HG03442 (cell line): ENCODE data around the gene ADD3.

Experiments
- ATAC-seq: cut with Tn5 transposase; IDR thresholded peaks from one replicate; pipeline ENCODE4 v1.9.1; 2021; ENCODE audit warnings: mild to moderate bottlenecking, moderate library complexity; ENCODE audit not compliant: unreplicated experiment

The ADD3 gene

DNA sequence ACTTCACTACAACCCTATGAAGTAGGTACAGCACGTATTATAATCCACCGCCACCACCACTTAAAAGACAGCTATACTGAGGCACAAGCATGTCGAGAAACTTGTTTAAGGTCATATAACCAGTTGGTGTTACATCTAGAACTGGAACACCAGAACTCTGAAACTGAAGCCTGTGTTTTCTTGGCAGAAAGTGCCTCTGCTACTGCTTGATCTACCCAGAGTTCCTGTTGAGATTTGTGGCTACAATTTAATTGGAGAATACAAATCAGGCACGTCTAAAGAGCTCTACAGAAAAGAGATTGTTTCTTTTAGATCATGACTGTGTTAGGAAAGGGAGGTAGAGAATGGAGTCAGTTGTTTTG, 4.3 kb upstream of the ADD3 start:
- ATAC-seq = no peak

DNA sequence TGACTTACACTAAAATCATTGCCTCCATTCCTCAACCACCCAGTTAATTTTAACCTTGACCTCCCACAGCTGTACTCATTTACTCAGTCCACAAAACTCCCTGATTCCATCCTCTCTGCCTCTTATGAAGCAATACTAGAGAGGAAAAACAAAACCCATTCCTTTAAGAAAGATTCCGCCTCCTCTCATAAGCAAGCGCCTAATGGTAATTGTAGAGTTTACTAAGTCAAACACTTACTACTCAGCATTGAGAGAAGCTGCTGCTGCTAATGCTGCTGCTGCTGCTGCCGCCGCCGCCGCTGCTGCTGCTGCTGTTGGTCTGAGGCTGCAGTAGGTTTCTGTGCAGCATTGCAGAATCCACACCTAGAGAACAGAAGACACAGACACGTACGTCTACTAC, 2.1 kb upstream of the ADD3 start:
- ATAC-seq = no peak

DNA sequence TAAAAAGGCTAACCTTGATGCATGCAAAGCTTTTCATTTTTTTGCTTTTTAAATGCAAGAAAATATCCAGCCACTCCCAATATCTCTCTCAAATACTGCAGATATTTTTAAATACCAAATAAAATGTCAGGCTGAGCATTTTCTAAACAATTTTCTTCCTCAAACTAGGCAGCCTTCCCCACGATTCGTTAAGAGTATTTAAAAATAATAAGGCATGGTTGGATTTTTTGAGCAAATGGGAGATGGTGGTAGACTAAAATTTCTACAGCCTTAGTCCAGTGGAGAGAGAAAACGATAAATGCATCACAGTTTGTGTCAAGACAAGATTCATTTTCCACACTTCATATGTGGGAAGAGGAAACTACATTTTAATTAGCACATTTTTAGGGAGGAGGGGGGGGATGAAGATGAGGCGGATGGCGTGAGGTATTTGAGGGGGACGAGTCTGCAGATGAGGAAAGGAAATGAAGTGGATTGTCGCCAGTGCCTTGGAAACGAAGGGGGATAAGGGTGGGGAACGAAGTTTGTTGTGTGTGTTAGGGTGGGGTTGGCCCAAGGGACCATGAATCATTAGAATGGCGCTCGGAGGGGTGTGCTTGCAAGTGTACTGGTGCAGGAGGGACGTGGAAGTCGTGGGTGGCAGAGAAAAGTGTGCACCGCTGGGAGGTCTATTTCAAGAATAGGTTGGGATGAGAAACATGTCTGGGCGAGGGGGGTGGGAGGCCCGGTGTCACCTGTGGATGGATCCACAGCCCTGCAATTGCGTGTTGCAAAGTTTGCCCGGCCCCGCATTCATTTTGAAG, 1.2 kb upstream of the ADD3 start:
- no peak for ATAC-seq

DNA sequence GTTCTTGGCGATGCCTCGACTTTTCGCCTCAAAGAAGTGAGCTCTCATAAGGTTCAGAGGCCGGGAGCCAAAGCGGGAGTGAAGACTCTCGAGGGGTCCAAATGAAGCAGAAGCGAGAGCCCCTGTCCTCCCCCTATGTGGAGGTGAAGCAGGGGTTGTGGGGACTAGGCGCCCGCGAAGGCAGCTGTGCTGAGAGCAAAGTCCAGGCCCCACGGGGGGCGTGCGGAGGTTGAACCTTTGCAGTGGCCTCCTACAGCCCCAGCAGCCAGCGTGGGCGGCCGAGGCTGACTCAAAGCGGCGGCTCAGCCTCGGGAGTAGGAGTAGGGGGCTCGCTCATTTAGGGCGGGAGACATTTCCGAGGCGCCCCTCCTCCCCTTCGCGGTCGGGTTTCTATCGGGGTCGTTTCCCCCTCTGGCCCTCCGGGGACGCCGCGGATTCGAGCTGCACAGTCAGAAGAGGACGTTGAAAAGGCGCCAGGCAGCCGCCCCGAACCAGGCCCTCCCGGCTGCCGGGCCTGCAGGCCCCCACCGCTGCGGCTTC, 553 bp upstream of the ADD3 start:
- peak; percentile 40 for ATAC-seq

DNA sequence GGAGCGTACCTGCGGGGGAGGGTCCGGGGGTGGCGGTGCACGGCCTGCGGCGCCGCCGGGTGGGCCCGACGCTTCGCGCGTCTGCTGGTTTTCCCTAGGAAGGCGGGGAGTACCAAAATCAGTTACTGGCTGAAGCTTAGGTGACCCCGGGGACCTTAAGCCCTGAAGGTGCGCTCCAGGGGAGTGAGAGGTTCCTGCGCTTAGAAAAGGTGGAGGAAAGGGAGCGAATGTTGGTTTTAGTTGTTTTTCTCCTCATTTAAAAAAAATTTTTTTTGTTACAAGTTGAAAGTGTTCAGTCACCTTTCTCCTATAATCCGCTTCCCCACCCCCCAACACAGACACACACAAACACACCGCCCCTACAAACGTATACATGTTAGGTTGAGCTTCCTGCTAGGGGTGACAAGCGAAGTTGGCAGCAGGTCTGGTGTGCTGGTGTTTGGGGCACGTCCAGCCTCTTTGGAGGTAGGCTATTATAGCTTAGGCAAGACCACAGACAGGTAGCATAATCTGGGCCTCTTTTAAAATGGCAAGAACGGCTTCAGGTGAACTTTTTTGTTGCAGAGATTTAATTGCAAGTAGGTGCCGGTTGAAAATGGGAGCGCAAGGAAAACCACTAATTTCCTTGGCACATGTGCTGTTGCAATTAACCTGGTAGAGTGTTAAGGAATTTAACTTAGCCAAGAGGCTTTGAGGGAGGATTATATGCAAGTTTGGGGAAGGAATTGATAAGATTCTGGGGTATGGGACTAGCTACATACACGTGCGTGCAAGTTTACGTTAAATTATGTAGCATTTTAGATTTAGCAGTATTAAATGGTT, 945 bp downstream of the ADD3 start:
- no peak for ATAC-seq

DNA sequence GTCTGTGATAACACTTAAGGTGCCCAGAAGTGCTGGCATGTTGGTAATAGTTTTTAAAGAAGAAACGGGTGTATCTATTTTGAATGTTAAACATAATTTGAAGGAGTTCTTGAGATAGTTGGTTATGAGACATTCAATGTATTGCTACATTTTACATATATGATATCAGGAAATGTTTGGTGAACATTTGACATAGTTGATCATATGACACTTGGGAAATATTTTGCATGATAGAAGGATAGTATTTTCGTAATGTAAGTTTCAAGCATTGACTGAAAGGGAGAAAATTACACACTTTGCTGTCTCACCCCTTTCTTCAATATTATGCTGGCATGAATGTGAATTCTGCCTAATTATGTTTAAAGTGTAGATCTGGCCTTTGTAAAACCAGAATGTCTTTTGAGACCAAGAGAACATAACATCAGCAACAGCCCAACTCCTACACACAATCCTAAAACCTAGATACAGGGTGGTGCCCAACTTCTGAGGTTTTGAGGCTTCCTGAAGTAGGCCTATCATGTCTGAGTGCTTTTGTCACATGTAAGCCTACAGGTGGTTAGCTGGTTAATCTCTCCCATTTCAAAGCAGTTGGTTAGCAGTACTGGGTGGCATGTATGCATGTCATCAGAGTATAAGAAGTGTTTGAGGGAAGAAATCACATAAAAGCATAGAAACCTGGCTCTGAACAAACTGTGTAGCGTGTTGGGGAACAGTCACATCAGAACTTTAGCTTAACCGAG, 2.1 kb downstream of the ADD3 start:
- peak; percentile 36 for ATAC-seq

DNA sequence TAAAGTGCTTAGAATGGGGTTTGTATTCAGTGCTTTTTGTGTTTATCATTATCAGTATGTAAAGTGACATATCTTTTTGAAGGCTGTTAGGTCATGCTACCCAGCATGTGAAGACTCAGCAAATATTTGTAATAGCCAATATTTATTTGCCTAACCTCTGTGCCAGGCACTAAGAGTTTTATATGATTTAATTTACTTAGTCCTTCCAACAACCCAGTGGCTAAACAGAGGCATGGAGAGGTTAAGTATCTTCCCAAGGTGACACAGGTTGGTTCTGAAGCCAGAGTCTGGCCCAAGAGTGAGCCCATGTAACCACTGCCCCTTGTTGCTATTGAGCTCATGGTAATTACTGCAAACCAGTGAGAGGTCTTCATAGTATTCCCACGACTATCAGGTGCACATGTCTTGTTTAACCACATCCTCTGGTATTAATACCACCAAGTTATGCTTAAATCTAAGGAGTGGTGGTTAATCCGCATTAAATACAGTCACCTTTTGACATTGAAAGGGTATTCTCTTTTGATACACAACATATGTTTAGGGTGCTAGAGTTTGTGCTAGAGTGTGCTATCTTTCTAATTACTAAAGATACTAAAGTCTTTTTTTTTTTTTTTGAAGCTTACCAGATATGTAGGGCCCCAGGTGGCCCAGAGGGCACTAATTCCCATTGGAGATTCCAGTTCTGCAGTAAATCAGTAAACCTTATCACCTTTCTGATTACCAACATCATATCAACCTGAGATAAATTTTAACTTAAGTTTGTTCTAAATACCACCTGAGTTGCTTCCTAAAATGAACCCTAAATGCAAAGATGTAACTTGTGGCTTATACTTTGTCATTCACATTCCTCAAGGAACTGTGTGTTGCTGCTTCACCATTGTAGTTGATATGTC, 2.9 kb downstream of the ADD3 start:
- no peak for ATAC-seq

DNA sequence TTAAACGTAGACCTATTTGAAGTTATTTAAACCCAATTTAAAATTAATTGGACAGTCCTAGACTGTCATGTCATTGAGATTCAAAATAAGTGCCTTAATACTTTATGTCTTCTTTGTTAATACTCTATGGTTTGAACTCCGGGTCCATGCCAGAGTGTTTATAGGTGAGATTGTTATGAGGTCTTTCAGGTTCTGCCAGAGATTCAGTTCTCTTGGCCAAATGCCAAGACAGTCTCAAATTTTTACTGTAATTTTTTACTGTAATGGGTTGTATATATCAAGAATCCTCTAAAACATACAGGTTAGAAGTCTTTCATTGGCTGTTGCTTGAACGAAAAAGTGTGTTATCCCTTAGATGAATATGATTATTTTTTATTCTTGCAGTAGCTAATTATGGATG, 3.9 kb downstream of the ADD3 start:
- ATAC-seq = no peak

DNA sequence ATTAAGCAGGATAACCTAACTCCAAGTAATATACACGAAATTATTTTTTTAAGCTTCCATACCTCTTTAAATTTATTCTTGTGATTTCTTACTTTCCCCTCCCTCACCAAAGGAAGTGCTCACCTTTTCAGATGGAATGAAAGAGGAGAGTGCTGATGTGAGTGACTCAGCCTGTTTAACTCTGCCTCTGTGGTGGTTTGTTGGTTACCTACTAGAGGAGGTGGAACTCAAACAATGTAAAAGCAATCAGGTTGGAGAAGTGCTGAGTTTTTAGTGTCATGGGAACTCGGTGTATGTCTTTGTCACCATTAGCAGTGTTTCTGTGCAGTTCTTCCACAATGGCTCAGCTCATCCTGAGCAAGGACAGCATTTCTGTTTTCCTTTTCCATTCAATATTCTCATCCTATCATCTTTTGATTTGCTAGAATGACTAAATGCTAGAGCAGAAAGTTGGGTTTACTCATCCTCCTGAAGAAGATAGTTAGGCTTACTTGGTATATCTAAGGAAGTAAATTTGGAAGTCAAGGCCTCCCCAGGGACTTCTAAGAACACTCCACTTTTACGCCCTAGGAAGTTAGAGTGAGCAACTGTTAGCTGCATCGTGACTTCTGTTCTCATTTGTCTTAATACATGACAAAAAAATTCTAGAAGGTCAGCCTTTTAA, 6.0 kb downstream of the ADD3 start:
- no peak for ATAC-seq

DNA sequence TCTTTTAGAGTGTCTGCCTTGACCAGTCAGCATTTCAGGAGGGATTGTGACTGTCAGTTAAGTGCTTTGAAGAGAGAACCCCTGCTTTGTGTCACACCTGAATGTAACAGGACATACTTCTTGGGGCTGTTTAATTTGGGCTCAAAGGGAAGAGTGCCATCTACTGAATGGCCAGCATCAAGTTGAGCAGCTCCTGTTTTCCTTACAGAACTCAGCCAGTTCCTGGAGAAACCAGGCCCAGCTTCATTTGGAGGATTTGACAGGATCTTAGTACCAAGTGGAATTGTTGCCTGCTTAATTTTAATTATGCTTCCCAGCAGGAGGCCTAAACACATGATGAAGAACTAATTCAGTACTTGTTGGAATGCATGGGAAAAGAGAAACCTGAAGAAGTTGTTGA, 8.3 kb downstream of the ADD3 start:
- no peak for ATAC-seq

DNA sequence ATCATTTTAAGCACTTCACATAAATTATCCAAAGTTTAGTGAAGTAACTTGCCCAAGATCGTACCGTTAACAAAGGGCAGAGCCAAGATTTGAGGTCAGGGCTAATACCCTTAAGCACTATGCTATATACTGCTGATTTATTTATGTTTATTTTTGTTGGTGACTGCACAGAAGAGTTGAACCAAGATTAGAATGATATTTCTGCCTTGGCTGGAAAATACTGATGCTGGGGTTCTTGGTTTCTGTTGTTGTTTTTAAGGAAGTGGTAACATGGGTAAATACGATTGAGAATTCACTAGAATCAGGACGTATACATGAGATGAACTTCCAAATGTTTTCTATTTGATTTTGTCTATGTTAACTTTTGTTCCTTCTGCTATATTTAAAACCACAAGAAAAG, 9.3 kb downstream of the ADD3 start:
- no peak for ATAC-seq

DNA sequence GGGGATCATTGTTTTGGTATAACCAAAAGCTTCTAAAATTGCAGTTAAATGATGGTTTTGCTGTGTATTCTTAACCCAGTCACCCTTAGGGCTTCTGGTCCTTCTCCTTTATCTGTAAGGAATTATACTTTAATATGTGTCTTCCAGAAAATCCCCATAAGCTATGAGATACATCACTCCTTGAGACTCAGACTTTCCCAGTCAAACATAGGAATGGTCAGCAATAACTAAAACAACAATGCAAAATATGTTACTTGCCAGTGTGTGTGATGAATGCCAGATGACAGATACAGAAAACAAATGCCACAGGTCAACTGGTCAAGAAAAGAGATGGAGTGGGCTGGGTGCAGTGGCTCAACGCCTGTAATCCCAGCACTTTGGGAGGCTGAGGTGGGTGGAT, 10.1 kb downstream of the ADD3 start:
- ATAC-seq = no peak

DNA sequence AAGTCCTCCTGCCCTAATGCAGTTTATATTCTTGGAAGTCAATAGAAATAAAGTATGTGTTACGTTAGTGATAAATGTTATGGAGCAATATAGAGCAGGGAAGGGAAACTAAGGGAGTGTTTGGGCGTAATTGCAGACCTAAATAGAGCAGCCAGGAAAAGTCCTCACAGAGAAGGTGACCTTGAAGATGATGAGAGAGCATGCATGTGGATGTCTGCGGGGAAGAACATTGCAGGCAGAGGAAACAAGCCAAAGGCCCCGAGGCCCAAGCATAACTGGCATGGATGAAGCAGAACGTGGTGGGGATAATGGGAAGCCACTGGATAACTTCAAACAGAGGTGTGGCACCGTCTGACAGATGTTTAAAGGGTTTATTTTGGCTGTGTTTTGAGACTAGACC, 12.5 kb downstream of the ADD3 start:
- no peak for ATAC-seq

DNA sequence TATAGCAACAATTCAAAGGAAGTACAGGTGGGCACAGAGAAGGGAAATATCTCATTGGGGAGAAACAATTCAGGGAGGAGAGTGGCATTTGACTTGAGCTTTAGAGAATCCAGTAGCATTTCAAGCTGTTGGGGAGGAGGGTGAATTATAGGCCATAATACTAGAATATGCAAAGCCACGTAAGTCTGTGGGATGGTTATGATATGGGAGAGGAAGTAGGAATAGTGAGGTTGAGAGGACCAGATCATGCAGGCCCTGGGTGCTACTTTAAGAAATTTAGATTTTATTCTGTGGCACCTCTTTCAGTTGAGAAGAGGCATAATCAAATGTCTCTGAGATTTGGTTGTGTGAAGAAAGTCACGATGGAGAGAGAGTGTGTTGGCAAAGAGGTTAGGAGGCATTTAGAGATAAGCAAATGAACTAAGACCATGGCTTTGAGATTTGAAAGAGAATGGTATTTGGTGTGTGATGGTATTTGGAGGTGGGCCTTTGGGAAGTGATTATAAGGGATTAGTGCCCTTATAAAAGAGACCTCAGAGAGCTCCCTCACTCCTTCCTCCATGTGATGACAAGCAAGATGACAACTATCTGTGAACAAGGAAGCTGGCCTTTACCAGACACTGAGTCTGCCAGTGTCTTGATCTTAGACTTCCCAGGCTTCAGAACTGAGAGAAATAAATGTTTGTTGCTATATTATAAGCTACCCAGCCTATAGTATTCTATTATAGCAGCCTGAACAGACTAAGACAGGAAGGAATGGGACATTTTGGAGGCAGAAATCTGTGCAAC, 15.1 kb downstream of the ADD3 start:
- ATAC-seq = no peak

DNA sequence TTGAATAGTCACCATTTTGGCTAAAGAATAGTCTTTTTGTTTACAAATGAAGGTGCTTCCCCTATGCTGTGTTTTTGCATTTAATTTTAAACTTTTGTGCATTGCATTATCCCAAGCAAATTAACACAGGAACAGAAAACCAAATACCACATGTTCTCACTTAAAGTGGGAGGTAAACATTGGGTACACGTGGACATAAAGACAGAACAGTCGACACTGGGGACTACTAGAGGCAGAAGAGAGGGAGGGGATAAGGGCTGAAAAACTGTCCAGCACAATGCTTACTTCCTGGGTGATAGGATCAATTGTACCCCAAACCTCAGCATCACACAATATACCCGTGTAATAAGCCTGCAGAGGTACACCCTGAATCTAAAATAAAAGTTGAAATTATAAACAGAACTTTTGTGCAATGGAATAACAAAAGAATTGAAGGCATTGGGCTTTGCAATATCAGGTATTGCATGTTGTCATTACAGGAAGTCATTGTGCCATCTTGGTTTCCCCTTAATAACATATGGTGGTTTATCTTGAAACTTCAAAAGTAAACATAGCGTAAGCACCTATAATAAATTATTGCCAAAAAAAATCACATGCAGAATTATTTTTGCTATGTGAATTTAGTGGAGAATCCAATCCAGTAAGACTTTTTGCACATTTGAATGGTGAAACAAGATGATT, 16.1 kb downstream of the ADD3 start:
- ATAC-seq = no peak

DNA sequence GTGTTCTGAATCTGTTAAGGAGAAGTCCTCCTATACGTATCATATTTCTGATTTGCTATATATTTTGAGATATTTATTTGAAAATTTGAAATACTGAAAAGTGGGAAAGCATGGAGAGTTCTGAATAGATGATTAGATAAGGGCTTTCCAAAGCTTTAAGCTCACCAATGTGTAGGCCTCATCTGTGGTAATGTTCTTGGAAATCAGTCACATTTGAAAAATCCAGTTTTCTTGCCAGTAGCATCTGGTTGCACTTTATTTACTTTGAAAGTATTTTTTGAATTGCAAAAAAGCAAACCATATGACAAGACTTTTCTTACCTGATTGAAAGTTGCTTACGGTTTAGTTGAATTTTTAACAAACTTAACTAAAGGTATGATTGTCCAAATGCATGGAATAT, 21.7 kb downstream of the ADD3 start:
- ATAC-seq = no peak

DNA sequence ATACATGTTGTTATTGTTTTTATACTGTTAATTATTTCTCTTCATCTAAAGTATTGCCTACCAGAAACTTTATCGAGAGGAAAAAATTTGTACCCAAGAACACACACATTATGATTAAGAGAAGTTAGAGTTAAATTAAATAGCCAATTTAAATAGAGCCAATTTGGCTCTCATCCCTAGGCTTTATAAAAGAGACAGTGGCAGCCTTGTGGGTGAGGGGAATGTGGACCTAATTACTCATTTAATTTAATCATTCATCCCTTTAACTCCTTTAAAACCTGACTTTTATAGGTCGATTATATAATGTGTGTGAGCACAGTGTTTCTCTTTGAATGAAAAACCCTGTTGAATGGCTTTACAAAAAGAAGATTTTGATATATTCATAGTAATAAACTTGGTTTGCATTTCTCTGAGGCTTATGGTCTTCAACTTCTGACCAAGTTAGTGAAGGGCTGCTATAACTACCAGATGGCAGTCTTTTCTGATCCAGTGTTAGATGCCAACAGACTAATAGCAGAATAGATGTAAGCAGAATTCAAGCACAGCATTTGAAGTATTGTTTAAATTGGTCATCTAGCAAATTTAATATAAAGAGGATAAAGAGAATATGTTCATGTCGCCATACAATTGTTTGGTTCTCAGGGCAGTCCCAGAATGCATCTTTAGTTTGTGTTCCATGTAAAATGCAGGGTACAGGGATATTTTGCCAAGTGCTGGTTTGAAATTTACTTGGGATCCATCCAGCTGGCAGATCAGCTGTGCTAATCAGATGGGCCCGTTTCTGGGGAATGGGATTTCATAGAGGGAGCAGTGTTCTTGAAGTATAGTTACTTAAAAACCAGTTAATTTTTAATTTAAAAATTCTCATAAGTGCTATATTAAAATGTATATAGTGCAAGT, 25.3 kb downstream of the ADD3 start:
- ATAC-seq = no peak
